PC-9 (cell line): ENCODE data around the gene ARHGAP45. TPM values are rescaled to one million over a fixed set of nuclear protein-coding genes. Genes with fewer than 3 reads are reported as not detected.

ENCODE experiments used
- BruUV-seq: library from RNA; stranded (reverse); fragments of 400-500 nt; replicated peaks from 2 replicates; lab custom pipeline; 2021; lab: Mats Ljungman, UMichigan
- CTCF ChIA-PET: fragments of 300-600 bp; sonication (Branson Sonifier 250); formaldehyde crosslinking; loops from one replicate; lab custom pipeline; 2022; ENCODE audit warnings: antibody characterized with exemption; lab: Charles Lee
- POLR2A ChIA-PET: fragments of 300-600 bp; sonication (Branson Sonifier 250); formaldehyde crosslinking; loops from one replicate; lab custom pipeline; 2022; ENCODE audit warnings: antibody characterized with exemption; ENCODE audit not compliant: unreplicated experiment; lab: Charles Lee
- DNase-seq, 2 experiments: peaks; one replicate each; pipeline versions ENCODE4 v3.0.0 to v3.0.0-alpha.2; 2015 to 2022; ENCODE audit warnings: mixed read lengths in 1 of 2
- H2AFZ ChIP-seq: fragments of 200-600 bp; sonication (generic); 2 replicates; pipeline ENCODE4 v1.8.1; 2017; ENCODE audit warnings: antibody characterized with exemption
- H3F3A ChIP-seq: fragments of 200-600 bp; sonication (generic); 2 replicates; pipeline ENCODE4 v1.8.1; 2017; ENCODE audit warnings: antibody characterized with exemption, mild to moderate bottlenecking, low read depth; ENCODE audit not compliant: insufficient read depth
- H3K27ac ChIP-seq: fragments of 200-600 bp; sonication (generic); 2 replicates; pipeline ENCODE4 v1.6.1; 2016; ENCODE audit warnings: mixed run types
- H3K27me3 ChIP-seq: fragments of 200-600 bp; sonication (generic); 2 replicates; pipeline ENCODE4 v1.6.1; 2016; ENCODE audit warnings: low read depth, mixed run types; ENCODE audit not compliant: insufficient read depth
- H3K36me3 ChIP-seq: fragments of 200-600 bp; sonication (generic); 2 replicates; pipeline ENCODE4 v1.6.1; 2016; ENCODE audit warnings: low read depth, mixed run types
- H3K4me1 ChIP-seq: fragments of 200-600 bp; sonication (generic); replicated peaks from 2 replicates; pipeline ENCODE4 v1.6.1; 2016; ENCODE audit warnings: mixed run types; ENCODE audit not compliant: insufficient read depth
- H3K4me2 ChIP-seq: fragments of 200-600 bp; sonication (generic); 2 replicates; pipeline ENCODE4 v1.6.1; 2017; ENCODE audit warnings: mixed run types
- H3K4me3 ChIP-seq: fragments of 200-600 bp; sonication (generic); 2 replicates; pipeline ENCODE4 v1.6.1; 2016; ENCODE audit warnings: mixed run types
- H3K79me2 ChIP-seq: fragments of 200-600 bp; sonication (generic); 2 replicates; pipeline ENCODE4 v1.6.1; 2017; ENCODE audit warnings: low read depth, mixed run types
- H3K9me2 ChIP-seq: fragments of 200-600 bp; sonication (generic); 2 replicates; pipeline ENCODE4 v1.8.1; 2017; ENCODE audit warnings: mild to moderate bottlenecking; ENCODE audit not compliant: insufficient read depth
- H3K9me3 ChIP-seq: fragments of 200-600 bp; sonication (generic); 2 replicates; pipeline ENCODE4 v1.8.1; 2016; ENCODE audit warnings: low read depth; ENCODE audit not compliant: insufficient read depth
- H4K20me1 ChIP-seq: fragments of 200-600 bp; sonication (generic); 2 replicates; pipeline ENCODE4 v1.8.1; 2017; ENCODE audit not compliant: insufficient read depth
- CTCF ChIP-seq: fragments of 200-600 bp; sonication (generic); conservative IDR thresholded peaks from 2 replicates; pipeline ENCODE4 v1.6.1; 2017; ENCODE audit warnings: mixed run types, antibody characterized with exemption, mild to moderate bottlenecking, moderate library complexity
- EZH2 ChIP-seq: fragments of 200-600 bp; sonication (generic); IDR thresholded peaks from 2 replicates; pipeline ENCODE4 v1.8.0; 2017; ENCODE audit warnings: antibody characterized with exemption, low read depth
- intact Hi-C: fragments of 100-400 bp; cut with micrococcal nuclease; formaldehyde crosslinking; loops from one replicate; pipeline ENCODE4 v1.10.0; 2022; ENCODE audit not compliant: unreplicated experiment
- total RNA-seq: library from RNA; stranded (reverse); gene quantifications from 2 replicates; pipeline ENCODE4 v1.2.3, GENCODE V29; 2021

The ARHGAP45 gene
- total RNA-seq, 1 experiment from 2014 or later, result 20.2 TPM

DNA sequence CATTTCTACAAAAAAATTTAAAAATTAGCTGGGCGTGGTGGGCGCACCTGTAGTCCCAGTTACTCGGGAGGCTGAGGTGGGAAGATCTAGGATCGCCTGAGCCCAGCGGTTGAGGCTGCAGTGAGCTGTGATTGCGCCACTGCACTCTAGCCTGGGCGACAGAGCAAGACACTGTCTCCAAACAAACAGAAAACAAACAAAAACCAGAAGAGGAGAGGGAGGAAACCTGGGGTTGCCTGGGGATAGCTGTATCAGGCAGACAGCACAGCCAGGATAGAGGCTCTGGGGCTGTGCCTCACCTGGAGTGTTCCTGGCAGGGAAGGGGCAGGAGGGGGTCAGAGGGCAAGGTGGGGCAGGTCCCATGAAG lies 30.8 kb downstream of the ARHGAP45 start:
- Histone ChIP-seq H3F3A (peaks cover 57% of the 10 kb centered on the region), H3K27me3 (no peaks in the 10 kb centered on the region), H3K9me2 (no peaks in the 10 kb centered on the region), H3K4me3 (peak overlapping the region; percentile 19; the same call in 1 of the 2 replicates), H3K79me2 (peaks cover 23% of the 10 kb centered on the region), H3K4me2 (peak overlapping the region; percentile 69), H4K20me1 (peaks cover 20% of the 10 kb centered on the region), H3K27ac (peak overlapping the region; percentile 97), H3K4me1 (peaks cover 59% of the 10 kb centered on the region), H2AFZ (peak overlapping the region; percentile 53; the same call in 1 of the 2 replicates), H3K9me3 (peaks cover 8% of the 10 kb centered on the region; the same call in 1 of the 2 replicates), H3K36me3 (no peaks in the 10 kb centered on the region)
- DNase-seq, result peak in 1 of 2 experiments; percentile 64
- intact Hi-C loops, result loop anchor here (5.0 kb wide), 1 partner anchor 35 kb away; no protein-coding TSS in a partner anchor
- CTCF ChIA-PET, result no interaction called here
- BruUV-seq, result no TSS peak
- POLR2A ChIA-PET, result interaction anchor here (0.7 kb wide), 1 partner anchor 58 kb away, joined by 22 read pairs; the partner anchor contains the start of gene ABCA7
- TF ChIP-seq EZH2 (no peak), CTCF (no peak)

- BruUV-seq, result no TSS peak
- peak; percentile 81 to 93 for DNase-seq
- ChIA-PET POLR2A (interaction anchor here (0.7 kb wide), 1 partner anchor 58 kb away, joined by 22 read pairs; the partner anchor contains the start of gene ABCA7), CTCF (no interaction called here)
- peaks cover 21% of the 10 kb centered on the region for H3K79me2 ChIP-seq
- intact Hi-C loops, result loop anchor here (5.0 kb wide), 1 partner anchor 34 kb away; no protein-coding TSS in a partner anchor
- H2AFZ ChIP-seq, result peak overlapping the region; percentile 53; the same call in 1 of the 2 replicates
- H3K9me2 ChIP-seq, result no peaks in the 10 kb centered on the region
- H3K4me2 ChIP-seq, result peak overlapping the region; percentile 69
- H3K27me3 ChIP-seq, result no peaks in the 10 kb centered on the region
- peaks cover 63% of the 10 kb centered on the region for H3F3A ChIP-seq
- H3K4me3 ChIP-seq, result peak overlapping the region; percentile 19; the same call in 1 of the 2 replicates
- H3K9me3 ChIP-seq, result peaks cover 8% of the 10 kb centered on the region; the same call in 1 of the 2 replicates
- no peaks in the 10 kb centered on the region for H3K36me3 ChIP-seq
- peak overlapping the region; percentile 97 for H3K27ac ChIP-seq
- no peak for TF ChIP-seq EZH2
- no peak for TF ChIP-seq CTCF
- H3K4me1 ChIP-seq, result peaks cover 66% of the 10 kb centered on the region
- H4K20me1 ChIP-seq, result peaks cover 13% of the 10 kb centered on the region
Observed at GRCh38 chr19:1098177-1099051, 31.4 kb downstream of the ARHGAP45 start.

DNA sequence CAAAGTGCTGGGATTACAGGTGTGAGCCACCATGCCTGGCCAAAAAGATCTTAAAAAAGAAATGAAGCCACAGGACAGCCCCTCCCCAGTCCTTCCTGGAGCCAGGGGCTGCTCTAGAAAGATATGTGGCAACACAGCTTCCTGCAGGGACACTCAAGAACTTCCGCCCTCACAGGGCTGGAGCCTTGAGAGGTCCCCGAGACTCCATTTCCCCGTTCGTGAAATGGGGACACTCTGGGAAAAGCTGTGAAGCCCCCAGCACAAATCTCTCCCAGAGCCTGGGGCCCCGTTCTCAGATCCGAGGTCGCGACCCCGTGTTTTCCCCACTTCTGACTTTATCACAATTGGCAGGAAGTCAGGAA lies 34.4 kb downstream of the ARHGAP45 start:
- no peak overlapping the region for H3K4me3 ChIP-seq
- H3K79me2 ChIP-seq, result peaks cover 19% of the 10 kb centered on the region
- H3K4me1 ChIP-seq, result peaks cover 74% of the 10 kb centered on the region
- BruUV-seq, result no TSS peak
- no peak for TF ChIP-seq EZH2
- no peak for TF ChIP-seq CTCF
- H3K27ac ChIP-seq, result peak overlapping the region; percentile 97
- ChIA-PET POLR2A (interaction anchor here (0.6 kb wide), 2 partner anchors 161 to 426 kb away, joined by 3 to 16 read pairs; no protein-coding TSS in a partner anchor), CTCF (no interaction called here)
- intact Hi-C loops, result loop anchor here (5.0 kb wide), 2 partner anchors 34 to 81 kb away; partner anchors contain the start of gene ARHGAP45
- no peaks in the 10 kb centered on the region for H3K36me3 ChIP-seq
- peak overlapping the region; percentile 82 for H3K4me2 ChIP-seq
- no peaks in the 10 kb centered on the region for H3K27me3 ChIP-seq
- no peak overlapping the region for H2AFZ ChIP-seq
- peaks cover 13% of the 10 kb centered on the region for H4K20me1 ChIP-seq
- H3K9me3 ChIP-seq, result peaks cover 8% of the 10 kb centered on the region; the same call in 1 of the 2 replicates
- H3K9me2 ChIP-seq, result no peaks in the 10 kb centered on the region
- peaks cover 75% of the 10 kb centered on the region for H3F3A ChIP-seq
- no peak for DNase-seq
